H1 (cell line): ENCODE data around the gene MIPOL1. TPM values are rescaled to one million over a fixed set of nuclear protein-coding genes. Genes with fewer than 3 reads are reported as not detected.

Experiments
- CTCF ChIA-PET: fragments of 300-600 bp; sonication (Branson Sonifier 250); formaldehyde crosslinking; loops from one replicate; lab custom pipeline; 2021; ENCODE audit not compliant: partially characterized antibody; lab: Charles Lee
- POLR2A ChIA-PET: fragments of 300-600 bp; sonication (Branson Sonifier 250); formaldehyde crosslinking; loops from one replicate; lab custom pipeline; 2021; ENCODE audit warnings: inconsistent platforms; ENCODE audit not compliant: partially characterized antibody; lab: Charles Lee
- DNase-seq, 2 experiments: peaks; one replicate each; pipeline versions ENCODE4 v3.0.0 to v3.0.0-alpha.2; 2010 to 2022; ENCODE audit warnings: low spot score in 2 of 2, low read depth in 1 of 2, mixed read lengths in 1 of 2
- FAIRE-seq: peaks from 2 replicates; lab custom pipeline; 2011; peaks lifted over from hg19 to GRCh38; lab: Jason Lieb, UNC
- H2AFZ ChIP-seq: 2 replicates; pipeline ENCODE4 v1.8.1; 2012; ENCODE audit warnings: low read length, inconsistent platforms
- H2AK5ac ChIP-seq: 2 replicates; pipeline ENCODE4 v1.6.1; 2013; ENCODE audit warnings: low read depth, low read length
- H2BK120ac ChIP-seq: replicated peaks from 2 replicates; pipeline ENCODE3; 2013; ENCODE audit warnings: low read depth, low read length, inconsistent platforms
- H2BK12ac ChIP-seq: 2 replicates; pipeline ENCODE4 v1.6.1; 2013; ENCODE audit warnings: low read depth, low read length
- H2BK15ac ChIP-seq: 2 replicates; pipeline ENCODE4 v1.6.1; 2013; ENCODE audit warnings: low read length
- H2BK20ac ChIP-seq: 2 replicates; pipeline ENCODE4 v1.6.1; 2013; ENCODE audit warnings: low read length
- H2BK5ac ChIP-seq: 2 replicates; pipeline ENCODE4 v1.6.1; 2013; ENCODE audit warnings: low read depth, low read length
- H3K14ac ChIP-seq: 2 replicates; pipeline ENCODE4 v1.6.1; 2013; ENCODE audit warnings: inconsistent platforms; ENCODE audit not compliant: insufficient read length
- H3K18ac ChIP-seq: 2 replicates; pipeline ENCODE4 v1.6.1; 2013; ENCODE audit warnings: low read length; ENCODE audit errors: extremely low read depth
- H3K23ac ChIP-seq: 2 replicates; pipeline ENCODE4 v1.6.1; 2013; ENCODE audit warnings: inconsistent platforms; ENCODE audit not compliant: insufficient read length
- H3K23me2 ChIP-seq: 2 replicates; pipeline ENCODE4 v1.6.1; 2013; ENCODE audit warnings: low read depth, low read length
- H3K27ac ChIP-seq: 2 replicates; pipeline ENCODE4 v1.6.1; 2011; ENCODE audit warnings: low read depth, low read length, inconsistent platforms
- H3K27me3 ChIP-seq, 4 experiments: replicated peaks in 1 of 4; 1 replicate in 1 of 4; 2 replicates in 3 of 4; pipeline versions ENCODE4 v1.6.1 to v1.8.1; 2011 to 2013; ENCODE audit warnings: low read length in 3 of 4, mild to moderate bottlenecking in 3 of 4, inconsistent platforms in 2 of 4, mixed read lengths in 2 of 4, moderate library complexity in 1 of 4; ENCODE audit not compliant: control insufficient read depth in 3 of 4, insufficient read depth in 3 of 4; ENCODE audit errors: extremely low read depth in 1 of 4
- H3K36me3 ChIP-seq, 4 experiments: 2 replicates each; pipeline versions ENCODE4 v1.6.1 to v1.8.1; 2011 to 2013; ENCODE audit warnings: mild to moderate bottlenecking in 4 of 4, low read length in 3 of 4, moderate library complexity in 2 of 4, control low read depth in 1 of 4, inconsistent platforms in 1 of 4; ENCODE audit not compliant: insufficient read depth in 4 of 4, control insufficient read depth in 2 of 4
- H3K4ac ChIP-seq: replicated peaks from 2 replicates; pipeline ENCODE3; 2013; ENCODE audit warnings: low read length, low read depth, mixed read lengths, inconsistent platforms; ENCODE audit not compliant: insufficient read length
- H3K4me1 ChIP-seq, 4 experiments: replicated peaks in 1 of 4; 1 replicate in 1 of 4; 2 replicates in 3 of 4; pipeline versions ENCODE4 v1.6.1 to v1.8.1; 2011 to 2013; ENCODE audit warnings: low read length in 3 of 4, inconsistent platforms in 2 of 4, mixed read lengths in 1 of 4; ENCODE audit not compliant: insufficient read depth in 4 of 4, control insufficient read depth in 3 of 4
- H3K4me2 ChIP-seq, 2 experiments: 2 replicates each; pipeline versions ENCODE4 v1.6.1 to v1.8.1; 2011 to 2013; ENCODE audit warnings: low read depth in 2 of 2, low read length in 2 of 2, control low read depth in 1 of 2, inconsistent platforms in 1 of 2, mild to moderate bottlenecking in 1 of 2; ENCODE audit not compliant: insufficient read depth in 1 of 2
- H3K4me3 ChIP-seq, 4 experiments: fragments of 200-600, 300-600 bp in 1 of 4; sonication (generic), shearing (Covaris generic), sonication (Bioruptor Twin) in 1 of 4; 2 replicates each; pipeline versions ENCODE4 v1.5.1 to v1.8.1; 2011 to 2016; ENCODE audit warnings: low read length in 4 of 4, low read depth in 3 of 4, control low read depth in 2 of 4, inconsistent platforms in 2 of 4, mild to moderate bottlenecking in 2 of 4, mixed read lengths in 1 of 4, moderate library complexity in 1 of 4; ENCODE audit not compliant: insufficient read depth in 2 of 4; ENCODE audit errors: extremely low read depth in 1 of 4
- H3K56ac ChIP-seq: replicated peaks from 2 replicates; pipeline ENCODE3; 2013; ENCODE audit warnings: low read depth, mild to moderate bottlenecking, mixed read lengths, low read length, inconsistent platforms; ENCODE audit not compliant: insufficient read length
- H3K79me1 ChIP-seq: 2 replicates; pipeline ENCODE4 v1.6.1; 2013; ENCODE audit warnings: low read depth, low read length, control low read depth
- H3K79me2 ChIP-seq, 2 experiments: 2 replicates each; pipeline versions ENCODE4 v1.6.1 to v1.8.1; 2012 to 2013; ENCODE audit warnings: low read length in 2 of 2, mild to moderate bottlenecking in 2 of 2, inconsistent platforms in 1 of 2; ENCODE audit not compliant: insufficient read depth in 2 of 2, control insufficient read depth in 1 of 2
- H3K9ac ChIP-seq, 4 experiments: replicated peaks in 1 of 4; 1 replicate in 1 of 4; 2 replicates in 3 of 4; pipeline versions ENCODE4 v1.6.1 to v1.8.1; 2011 to 2013; ENCODE audit warnings: low read depth in 3 of 4, low read length in 3 of 4, control low read depth in 2 of 4, mild to moderate bottlenecking in 2 of 4, moderate library complexity in 2 of 4, inconsistent platforms in 1 of 4; ENCODE audit errors: extremely low read depth in 1 of 4
- H3K9me3 ChIP-seq, 2 experiments: 2 replicates each; pipeline versions ENCODE4 v1.6.1 to v1.8.1; 2012 to 2013; ENCODE audit warnings: mild to moderate bottlenecking in 2 of 2, moderate library complexity in 2 of 2, control low read depth in 1 of 2, inconsistent platforms in 1 of 2, low read depth in 1 of 2, low read length in 1 of 2, mixed read lengths in 1 of 2; ENCODE audit not compliant: insufficient read depth in 2 of 2
- H4K20me1 ChIP-seq, 2 experiments: replicated peaks in 1 of 2; 2 replicates each; pipeline versions ENCODE3 to v1.8.1; 2011 to 2013; ENCODE audit warnings: inconsistent platforms in 2 of 2, low read length in 2 of 2, mild to moderate bottlenecking in 1 of 2; ENCODE audit not compliant: insufficient read depth in 2 of 2, control insufficient read depth in 1 of 2
- H4K5ac ChIP-seq: 2 replicates; pipeline ENCODE4 v1.6.1; 2013; ENCODE audit warnings: low read length, low read depth, mixed read lengths, inconsistent platforms; ENCODE audit not compliant: insufficient read length
- H4K8ac ChIP-seq: 2 replicates; pipeline ENCODE4 v1.8.0; 2013; ENCODE audit warnings: mild to moderate bottlenecking, moderate library complexity, low read length, inconsistent platforms; ENCODE audit not compliant: insufficient read depth; ENCODE audit errors: extremely low read depth
- H4K91ac ChIP-seq: replicated peaks from 2 replicates; pipeline ENCODE3; 2013; ENCODE audit warnings: low read length, mixed read lengths, inconsistent platforms; ENCODE audit not compliant: insufficient read length
- ATF2 ChIP-seq: IDR thresholded peaks from 2 replicates; pipeline ENCODE4 v1.6.1; 2012; ENCODE audit warnings: low read length, inconsistent platforms
- BACH1 ChIP-seq: IDR thresholded peaks from 2 replicates; pipeline ENCODE4 v1.6.1; 2012; ENCODE audit warnings: low read length, improper control_type of control experiment
- E2F6 ChIP-seq: IDR thresholded peaks from 2 replicates; pipeline ENCODE4 v1.6.1; 2012; ENCODE audit warnings: inconsistent platforms
- FOSL1 ChIP-seq: IDR thresholded peaks from 2 replicates; pipeline ENCODE4 v1.6.1; 2011; ENCODE audit warnings: mild to moderate bottlenecking, low read depth, low read length, moderate library complexity; ENCODE audit not compliant: insufficient read depth
- JUND ChIP-seq: IDR thresholded peaks from 2 replicates; pipeline ENCODE4 v1.6.1; 2011; ENCODE audit warnings: mild to moderate bottlenecking, improper control_type of control experiment, low read length
- RFX5 ChIP-seq: IDR thresholded peaks from 2 replicates; pipeline ENCODE4 v1.6.1; 2011; ENCODE audit warnings: low read depth, low read length, improper control_type of control experiment, borderline replicate concordance
- RNF2 ChIP-seq: fragments of 200-900, 300-1000 bp; sonication (generic); IDR thresholded peaks from 2 replicates; pipeline ENCODE4 v1.7.1; 2016; ENCODE audit warnings: borderline replicate concordance, low read depth, mild to moderate bottlenecking, antibody characterized with exemption, low read length; ENCODE audit not compliant: poor library complexity, severe bottlenecking; ENCODE audit errors: missing control alignments
- RXRA ChIP-seq: IDR thresholded peaks from 2 replicates; pipeline ENCODE4 v1.6.1; 2011; ENCODE audit warnings: low read depth, mild to moderate bottlenecking, low read length, moderate library complexity; ENCODE audit not compliant: insufficient read depth
- TAF1 ChIP-seq: IDR thresholded peaks from 2 replicates; pipeline ENCODE4 v1.6.1; 2011; ENCODE audit warnings: mild to moderate bottlenecking, low read depth, low read length
- YY1 ChIP-seq: IDR thresholded peaks from 2 replicates; pipeline ENCODE4 v1.6.1; 2011; ENCODE audit warnings: low read depth, mild to moderate bottlenecking, low read length
- WGBS, 2 experiments: shearing (Covaris generic) in 1 of 2; methylation state at CpG; one replicate each; pipeline versions ENCODE4 v1.1.6 to v1.1.7; 2013 to 2015; ENCODE audit warnings: low lambda C conversion rate in 2 of 2, mixed read lengths in 2 of 2, inconsistent platforms in 1 of 2, low coverage in 1 of 2, missing lambda C conversion rate in 1 of 2; ENCODE audit not compliant: insufficient replicate concordance in 2 of 2, insufficient coverage in 1 of 2, insufficient read length in 1 of 2; ENCODE audit errors: extremely low coverage in 1 of 2, missing lambda C conversion rate in 1 of 2; 5-methylcytosine and 5-hydroxymethylcytosine counted together
- polyA plus RNA-seq, 7 experiments: library from polyadenylated mRNA; depleted of rRNA in 3 of 7; stranded (reverse) in 5 of 7; unstranded in 2 of 7; fragments of >200 nt in 5 of 7; fragments of 200-250 nt in 2 of 7; gene quantifications; 1 replicate in 5 of 7; 2 replicates in 1 of 7; 4 replicates in 1 of 7; pipeline versions ENCODE4 v1.2.1 to v1.2.3, GENCODE V29; 2011 to 2013; ENCODE audit warnings: missing spikeins in 2 of 7, mixed read lengths in 2 of 7
- total RNA-seq: library from RNA; stranded (reverse); fragmentation: NEBNext Ultra II Directional; extraction: Animal tissue kit (Norgen Biotek cat#: 25700); gene quantifications from 2 replicates; pipeline ENCODE4 v1.2.1, GENCODE V29; 2021
- TF ChIP-seq, protein P1 (sequence below): IDR thresholded peaks from 2 replicates; pipeline ENCODE4 v1.6.1; 2011; ENCODE audit warnings: low read length, improper control_type of control experiment

The MIPOL1 gene
- total and polyA plus RNA-seq, 2 of the 8 experiments (the other 6 are each of a cell fraction or from before 2014, with no cell fraction given) = 2.8 to 23.9 TPM

DNA sequence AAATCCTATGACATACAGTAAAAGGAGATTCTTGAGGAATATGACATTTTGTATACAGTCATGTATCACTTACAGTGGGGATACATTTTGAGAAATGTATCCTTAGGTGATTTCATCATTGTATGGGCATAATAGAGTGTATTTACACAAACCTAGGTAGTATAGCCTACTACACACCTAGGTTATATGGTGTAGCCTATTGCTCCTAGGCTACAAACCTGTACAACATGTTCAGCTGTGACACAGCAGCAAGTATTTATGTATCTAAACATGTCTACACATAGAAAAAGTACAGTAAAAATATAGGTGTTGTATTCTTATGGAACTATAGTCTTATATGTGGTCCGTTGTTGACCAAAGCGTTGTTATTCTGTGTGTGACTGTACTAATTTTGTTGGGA is 218.5 kb downstream of the MIPOL1 start:
- Histone ChIP-seq H2BK12ac (no peak overlapping the region), H3K23me2 (no peaks in the 10 kb centered on the region), H3K4me3 (no peak overlapping the region), H2BK15ac (no peak overlapping the region), H2BK120ac (no peak overlapping the region), H3K9me3 (no peaks in the 10 kb centered on the region), H2BK20ac (no peak overlapping the region), H3K27me3 (no peaks in the 10 kb centered on the region), H3K9ac (no peak overlapping the region), H4K8ac (no peak overlapping the region), H3K79me2 (no peaks in the 10 kb centered on the region), H3K27ac (no peak overlapping the region), H3K56ac (no peak overlapping the region), H3K4me2 (no peak overlapping the region), H4K91ac (no peak overlapping the region), H3K4ac (no peak overlapping the region), H2AK5ac (no peak overlapping the region), H3K79me1 (no peaks in the 10 kb centered on the region), H4K20me1 (no peaks in the 10 kb centered on the region), H2BK5ac (no peak overlapping the region), H3K18ac (no peak overlapping the region), H2AFZ (no peak overlapping the region), H3K36me3 (no peaks in the 10 kb centered on the region; a peak in 1 of 8 replicates), H4K5ac (no peak overlapping the region), H3K4me1 (no peaks in the 10 kb centered on the region), H3K14ac (no peak overlapping the region), H3K23ac (no peak overlapping the region)
- FAIRE-seq (no peak), DNase-seq (no peak)
- 93% methylated on average over 2 of the region's 2 CpGs; no CpG with 5 or more reads in 1 of the 2 experiments for WGBS, 2 experiments
- ChIA-PET POLR2A (no interaction called here), CTCF (no interaction called here)
- TF ChIP-seq RNF2 (no peak), RFX5 (no peak), JUND (no peak), YY1 (no peak), RXRA (no peak), BACH1 (no peak), FOSL1 (no peak), TAF1 (no peak), ATF2 (no peak), E2F6 (no peak)
- TF ChIP-seq, protein P1, sequence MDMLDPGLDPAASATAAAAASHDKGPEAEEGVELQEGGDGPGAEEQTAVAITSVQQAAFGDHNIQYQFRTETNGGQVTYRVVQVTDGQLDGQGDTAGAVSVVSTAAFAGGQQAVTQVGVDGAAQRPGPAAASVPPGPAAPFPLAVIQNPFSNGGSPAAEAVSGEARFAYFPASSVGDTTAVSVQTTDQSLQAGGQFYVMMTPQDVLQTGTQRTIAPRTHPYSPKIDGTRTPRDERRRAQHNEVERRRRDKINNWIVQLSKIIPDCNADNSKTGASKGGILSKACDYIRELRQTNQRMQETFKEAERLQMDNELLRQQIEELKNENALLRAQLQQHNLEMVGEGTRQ = no peak
